GM19328 (cell line): ENCODE results near the gene ZNF792.
A peak's percentile ranks its signal among the peaks of the same experiment; 100 is the strongest.
"Not testable (repeated sequence)": the region's sequence is repeated elsewhere in the genome, so short reads cannot be mapped to it uniquely, and the experiment has no call there.

Experiments used
- ATAC-seq: cut with Tn5 transposase; IDR thresholded peaks from one replicate; pipeline ENCODE4 v1.9.1; 2021; ENCODE audit warnings: mild to moderate bottlenecking, moderate library complexity; ENCODE audit not compliant: unreplicated experiment

The ZNF792 gene

DNA sequence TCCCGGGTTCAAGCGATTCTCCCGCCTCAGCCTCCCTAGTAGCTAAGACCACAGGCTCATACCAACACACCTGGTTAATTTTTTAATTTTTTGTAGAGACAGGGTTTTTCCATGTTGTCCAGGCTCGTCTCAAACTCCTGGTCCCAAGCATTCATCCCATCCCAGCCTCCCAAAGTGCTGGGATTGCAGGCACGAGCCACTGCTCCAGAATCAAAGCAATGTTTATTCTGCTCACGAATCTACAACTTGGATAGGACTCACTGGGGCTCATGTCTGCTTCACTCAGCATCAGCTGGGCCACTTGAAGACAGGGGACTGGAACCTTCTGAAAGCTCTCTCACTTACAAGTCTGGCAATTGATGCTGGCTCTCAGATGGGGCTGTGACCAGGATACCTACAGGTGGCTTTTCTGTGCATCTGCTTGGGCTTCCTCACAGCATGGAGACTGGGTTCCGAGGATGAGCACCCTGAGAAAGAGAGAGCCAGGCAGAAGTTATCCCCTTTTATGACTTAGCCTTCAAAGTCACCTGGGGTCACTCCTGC lies 8.2 kb upstream of the ZNF792 start:
- ATAC-seq, result no peak

- ATAC-seq, result not testable (repeated sequence)
Observed at GRCh38 chr19:34970185-34970780, 6.3 kb upstream of the ZNF792 start.

DNA sequence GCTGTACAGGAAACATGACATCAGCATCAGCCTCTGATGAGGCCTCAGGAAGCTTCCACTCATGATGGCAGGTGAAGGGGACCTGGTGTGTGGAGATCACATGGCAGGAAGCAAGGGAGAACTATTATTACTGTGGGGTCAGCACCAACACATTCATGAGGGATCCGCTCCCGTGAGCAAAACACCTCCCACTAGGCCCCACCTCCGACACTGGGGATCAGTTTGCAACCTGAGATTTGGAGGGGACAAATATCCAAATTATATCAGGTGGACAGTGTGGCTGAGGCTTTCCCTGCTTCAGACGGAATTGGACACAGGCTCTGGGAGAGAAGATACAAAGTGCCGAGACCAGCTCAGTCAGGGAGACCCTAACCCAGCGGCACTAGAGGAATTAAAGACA lies 5.7 kb upstream of the ZNF792 start:
- no peak for ATAC-seq

DNA sequence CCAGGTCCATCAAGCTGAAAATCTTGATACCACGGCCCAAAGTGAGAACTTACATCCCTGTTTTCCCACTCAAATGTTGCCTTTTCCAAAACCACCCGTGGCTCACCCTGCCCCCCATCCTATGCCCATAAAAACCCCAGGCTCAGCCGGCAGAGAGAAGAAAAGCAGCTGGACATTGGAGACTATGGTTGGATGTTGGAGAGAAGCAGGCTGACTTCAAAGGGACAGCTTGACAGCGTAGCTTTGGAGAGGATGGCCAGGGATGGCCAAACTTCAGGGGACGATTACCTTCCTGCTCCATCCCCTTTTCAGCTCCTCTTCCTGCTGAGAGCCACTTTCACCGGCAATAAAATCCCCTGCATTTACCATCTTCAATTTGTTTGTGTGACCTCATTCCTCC lies 3.5 kb upstream of the ZNF792 start:
- no peak for ATAC-seq

DNA sequence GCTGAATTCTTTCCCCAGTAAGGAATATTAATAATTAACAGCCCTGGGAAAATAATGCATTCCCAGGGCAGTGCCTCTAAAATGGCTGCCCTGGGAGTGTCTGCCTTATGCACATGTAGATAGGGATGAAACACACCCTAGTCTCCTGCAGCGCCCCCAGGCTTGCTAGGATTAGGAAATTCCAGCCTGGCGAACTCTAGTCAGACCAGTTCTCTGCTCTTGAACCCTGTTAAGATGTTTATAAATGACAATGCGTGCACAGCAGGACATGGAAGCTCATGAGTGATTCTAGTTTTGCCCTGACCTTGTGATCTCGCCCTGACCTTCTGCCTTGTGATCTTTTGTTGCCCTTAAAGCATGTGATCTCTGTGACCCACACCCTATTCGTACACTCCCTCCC lies 1.5 kb upstream of the ZNF792 start:
- not testable (repeated sequence) for ATAC-seq

- no peak for ATAC-seq
Observed at GRCh38 chr19:34964598-34964997, 569 bp upstream of the ZNF792 start.

DNA sequence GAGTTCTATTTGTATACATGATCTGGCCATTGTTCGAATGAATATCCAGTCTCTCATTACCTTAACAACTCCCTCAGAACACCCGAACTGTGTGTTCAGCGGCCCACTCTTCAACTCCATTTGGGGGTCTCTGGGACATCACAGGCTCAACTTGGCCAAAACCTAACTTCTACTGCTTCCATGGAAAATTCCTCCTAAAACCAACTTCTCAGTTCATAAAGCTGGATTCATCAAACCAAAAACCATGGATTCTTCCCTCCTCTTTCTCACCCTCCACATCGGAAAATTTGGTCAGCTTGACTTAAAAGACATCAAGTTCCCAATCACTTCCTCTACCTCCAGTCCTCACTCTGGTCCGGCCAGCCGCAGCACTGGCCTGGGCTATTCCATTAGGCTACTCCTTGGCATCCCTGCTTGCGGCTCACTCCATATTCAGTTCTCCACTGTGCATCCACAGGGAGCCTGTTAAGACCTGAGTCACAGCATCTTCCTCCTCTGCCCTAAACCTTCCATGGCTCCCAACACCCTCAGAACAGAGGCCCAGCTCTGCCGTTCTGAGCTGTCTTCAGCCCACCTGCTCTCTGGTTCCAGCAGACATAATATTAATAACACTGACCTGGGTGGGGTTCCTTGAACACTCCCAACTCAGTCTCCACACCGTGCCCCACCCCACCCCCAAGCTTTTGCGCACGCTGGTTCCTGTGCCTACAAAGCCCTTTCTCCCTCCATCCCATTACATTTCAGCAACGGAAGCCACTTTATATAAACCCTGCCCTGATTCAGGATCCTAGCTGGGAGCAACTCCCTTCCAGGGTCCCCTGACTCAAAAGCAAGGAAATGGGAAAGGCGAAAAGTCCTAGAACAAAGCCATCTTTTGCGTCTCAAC lies 1.1 kb downstream of the ZNF792 start:
- ATAC-seq, result no peak

DNA sequence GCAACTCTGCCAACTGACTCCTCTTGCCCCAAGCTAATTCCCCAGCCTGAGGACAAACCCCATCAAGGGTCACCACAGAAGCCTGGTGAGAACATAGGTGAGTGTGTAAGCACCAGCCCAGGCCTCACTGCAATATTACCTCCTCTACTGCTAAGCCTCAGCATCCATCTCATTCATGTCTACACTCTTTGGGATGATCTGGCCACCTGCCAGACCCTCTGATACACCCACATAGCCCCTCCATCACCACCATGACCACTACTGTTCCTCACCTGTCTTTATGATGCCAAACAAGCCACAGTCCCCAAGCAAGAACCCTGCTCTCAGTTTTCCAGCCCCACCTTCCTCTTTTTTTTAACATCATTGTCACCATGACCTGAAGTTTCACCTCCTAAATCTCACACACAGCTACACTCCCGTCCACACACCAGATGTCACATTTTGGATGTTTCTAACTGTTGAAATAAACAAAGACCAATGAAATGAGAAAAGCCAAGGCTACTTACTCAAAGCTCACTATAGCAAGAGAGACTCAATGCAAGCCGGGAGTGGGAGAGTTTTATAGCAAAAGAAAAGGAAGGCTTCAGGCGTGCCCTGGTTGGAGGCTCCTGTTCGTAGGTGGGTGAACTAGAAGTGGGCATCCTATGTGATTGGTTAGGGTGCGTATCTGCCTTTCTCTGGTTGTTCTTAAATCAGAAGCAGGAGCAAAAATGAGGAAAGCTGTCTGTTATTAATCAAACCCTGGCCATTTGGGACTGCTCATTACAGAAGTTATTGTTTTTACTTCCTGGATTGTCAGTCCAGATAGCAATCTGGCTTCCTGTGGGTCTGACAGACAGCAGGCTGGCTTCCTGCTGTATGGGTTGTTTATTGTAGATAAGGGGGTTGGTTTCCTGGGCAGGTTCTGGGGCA lies 2.0 kb downstream of the ZNF792 start:
- no peak for ATAC-seq

GRCh38 chr19:34960940-34961679 lies 2.9 kb downstream of the ZNF792 start:
- ATAC-seq, result no peak

- ATAC-seq, result no peak
Observed at GRCh38 chr19:34960103-34960805, 3.8 kb downstream of the ZNF792 start.

- no peak for ATAC-seq
Observed at GRCh38 chr19:34959021-34959420, 5.0 kb downstream of the ZNF792 start.

DNA sequence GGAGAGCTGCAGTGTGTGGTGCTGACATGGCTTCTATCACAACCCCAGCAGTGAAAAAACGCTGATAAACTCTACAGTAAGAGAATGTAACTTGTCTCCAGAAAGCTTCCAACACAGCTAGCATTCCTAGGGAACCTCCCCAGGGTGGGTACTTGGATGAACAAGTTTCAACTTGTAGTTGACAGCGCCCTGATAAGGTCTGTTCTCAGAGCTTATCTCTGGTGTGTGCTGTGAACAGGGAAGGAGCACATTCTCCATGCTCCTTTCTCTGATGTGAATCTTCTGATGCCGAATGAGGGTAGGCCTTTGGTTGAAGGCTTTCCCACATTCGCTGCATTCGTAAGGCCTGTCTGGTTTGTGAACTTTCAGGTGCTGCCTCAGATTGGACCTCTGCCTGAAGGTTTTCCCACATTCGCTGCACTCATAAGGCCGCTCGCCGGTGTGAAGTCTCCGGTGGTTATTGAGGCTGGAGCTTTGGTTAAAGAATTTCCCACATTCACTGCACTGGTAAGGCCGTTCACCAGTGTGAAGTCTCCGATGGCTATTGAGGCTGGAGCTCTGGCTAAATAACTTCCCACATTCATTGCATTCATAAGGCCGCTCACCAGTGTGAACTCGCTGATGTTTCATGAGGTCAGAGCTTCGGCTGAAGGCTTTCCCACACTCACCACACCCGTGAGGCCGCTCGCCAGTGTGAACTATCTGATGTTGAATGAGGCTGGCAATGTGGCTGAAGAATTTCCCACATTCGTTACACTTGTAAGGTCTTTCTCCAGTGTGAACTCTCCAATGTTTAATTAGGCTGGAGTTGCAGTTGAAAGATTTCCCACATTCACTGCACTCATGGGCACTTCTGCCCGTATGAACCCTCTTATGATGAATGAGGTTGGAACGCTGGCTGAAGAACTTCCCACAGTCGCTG lies 5.9 kb downstream of the ZNF792 start:
- no peak for ATAC-seq

DNA sequence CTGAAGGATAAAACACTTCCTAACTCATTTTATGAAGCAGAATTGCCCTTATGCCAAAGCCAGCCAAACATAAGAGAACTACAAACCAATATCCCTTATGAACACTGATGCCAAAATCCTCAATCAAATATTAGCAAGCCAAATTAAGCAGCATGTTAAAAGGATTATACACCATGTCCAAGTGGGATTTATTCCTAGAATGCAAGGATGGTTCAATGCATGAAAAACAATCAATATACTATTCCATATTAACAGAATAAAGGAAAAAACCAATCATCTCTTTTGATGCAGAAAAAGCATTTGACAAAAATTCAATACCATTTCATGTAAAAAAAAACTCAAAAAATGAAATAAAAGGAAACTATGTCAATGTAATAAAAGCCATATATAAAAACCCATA lies 10.9 kb downstream of the ZNF792 start:
- no peak for ATAC-seq

GRCh38 chr19:34943861-34944573 lies 20.0 kb downstream of the ZNF792 start:
- ATAC-seq, result no peak

DNA sequence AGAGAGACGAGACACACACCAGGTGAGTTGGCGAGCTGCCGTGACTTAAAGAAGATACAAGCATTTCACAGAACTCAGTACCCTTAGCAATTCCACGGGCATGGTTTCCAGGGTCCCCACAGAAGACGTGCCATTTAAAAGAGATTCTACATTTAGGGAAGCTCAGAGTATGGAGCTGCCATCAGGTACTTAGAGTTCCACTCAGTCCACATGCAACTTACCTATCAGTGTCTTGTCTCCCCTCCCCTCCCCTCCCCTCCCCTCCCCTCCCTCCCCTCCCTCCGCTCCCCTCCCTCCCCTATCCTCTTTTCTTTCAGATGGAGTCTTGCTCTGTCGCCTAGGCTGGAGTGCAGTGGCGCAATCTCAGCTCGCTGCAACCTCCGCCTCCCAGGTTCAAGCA lies 25.1 kb downstream of the ZNF792 start:
- ATAC-seq, result no peak

- no peak for ATAC-seq
Observed at GRCh38 chr19:34936184-34936583, 27.8 kb downstream of the ZNF792 start.

- ATAC-seq, result no peak
Observed at GRCh38 chr19:34932494-34932893, 31.5 kb downstream of the ZNF792 start.

- ATAC-seq, result peak; percentile 91
Observed at GRCh38 chr19:34926685-34927375, 37.2 kb downstream of the ZNF792 start, which contains the start of gene ZNF30. Gene ZNF30, plus strand, starts transcription at chr19:34926903. Its CDS starts 3,045 bp downstream, at chr19:34929948.
